NK-92 treated with Interleukin-12 subunit alpha and Interleukin-12 subunit beta, amount 100 ng/mL, for 24 hours (cell line): Measurements from ENCODE around the gene SYNC.
"Not testable (repeated sequence)": the region's sequence is repeated elsewhere in the genome, so short reads cannot be mapped to it uniquely, and the experiment has no call there.

ENCODE experiments used
- DNase-seq: peaks from one replicate; lab custom pipeline; 2025; lab: John Stamatoyannopoulos, UW

Gene SYNC

DNA sequence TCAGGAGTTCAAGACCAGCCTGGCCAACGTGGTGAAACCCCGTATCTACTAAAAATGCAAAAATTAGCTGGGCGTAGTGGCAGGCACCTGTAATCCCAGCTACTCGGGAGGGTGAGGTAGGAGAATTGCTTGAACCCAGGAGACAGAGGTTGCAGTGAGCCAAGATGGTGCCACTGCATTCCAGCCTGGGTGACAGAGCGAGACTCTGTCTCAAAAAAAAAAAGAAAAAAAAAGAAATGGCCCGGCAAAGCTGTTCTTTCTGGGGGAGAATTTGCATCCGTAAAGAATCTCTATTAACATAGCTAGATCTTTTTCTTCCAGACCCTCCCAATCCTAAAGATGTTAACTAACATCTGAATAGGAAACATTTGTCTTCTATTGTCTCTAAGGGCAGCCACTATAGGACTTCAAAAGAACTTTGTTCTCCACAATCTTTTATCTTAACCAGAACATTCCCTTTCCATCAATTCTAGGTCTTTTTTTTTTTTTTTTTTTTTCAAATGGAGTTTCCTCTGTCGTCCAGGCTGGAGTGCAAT is 60.2 kb downstream of the SYNC start:
- not testable (repeated sequence) for DNase-seq

DNA sequence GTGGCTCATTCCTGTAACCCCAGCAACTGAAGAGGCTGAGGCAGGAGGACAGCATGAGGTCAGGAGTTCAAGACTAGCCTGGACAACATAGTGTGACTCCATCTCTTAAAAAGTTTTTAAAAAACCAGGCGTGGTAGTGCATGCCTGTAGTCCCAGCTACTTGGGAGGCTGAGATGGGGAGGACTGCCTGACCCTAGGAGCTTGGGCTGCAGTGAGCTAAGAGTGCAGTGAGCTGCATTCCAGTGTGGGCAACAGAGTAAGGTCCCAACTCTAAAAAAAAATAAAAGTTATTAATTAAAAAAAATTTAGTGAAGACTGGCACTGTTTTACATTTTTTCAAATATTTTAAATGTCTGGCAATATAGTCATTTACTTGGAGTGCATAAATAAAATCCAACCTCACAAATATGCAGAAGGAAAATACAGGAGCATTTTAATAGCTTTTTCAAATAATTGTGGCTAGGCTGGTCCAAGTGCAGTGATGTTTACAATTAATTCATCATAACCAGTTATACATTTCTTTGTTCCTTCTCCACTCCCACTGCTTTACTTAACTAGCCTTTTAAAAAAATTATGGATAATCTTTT is 63.0 kb downstream of the SYNC start:
- DNase-seq = no peak

DNA sequence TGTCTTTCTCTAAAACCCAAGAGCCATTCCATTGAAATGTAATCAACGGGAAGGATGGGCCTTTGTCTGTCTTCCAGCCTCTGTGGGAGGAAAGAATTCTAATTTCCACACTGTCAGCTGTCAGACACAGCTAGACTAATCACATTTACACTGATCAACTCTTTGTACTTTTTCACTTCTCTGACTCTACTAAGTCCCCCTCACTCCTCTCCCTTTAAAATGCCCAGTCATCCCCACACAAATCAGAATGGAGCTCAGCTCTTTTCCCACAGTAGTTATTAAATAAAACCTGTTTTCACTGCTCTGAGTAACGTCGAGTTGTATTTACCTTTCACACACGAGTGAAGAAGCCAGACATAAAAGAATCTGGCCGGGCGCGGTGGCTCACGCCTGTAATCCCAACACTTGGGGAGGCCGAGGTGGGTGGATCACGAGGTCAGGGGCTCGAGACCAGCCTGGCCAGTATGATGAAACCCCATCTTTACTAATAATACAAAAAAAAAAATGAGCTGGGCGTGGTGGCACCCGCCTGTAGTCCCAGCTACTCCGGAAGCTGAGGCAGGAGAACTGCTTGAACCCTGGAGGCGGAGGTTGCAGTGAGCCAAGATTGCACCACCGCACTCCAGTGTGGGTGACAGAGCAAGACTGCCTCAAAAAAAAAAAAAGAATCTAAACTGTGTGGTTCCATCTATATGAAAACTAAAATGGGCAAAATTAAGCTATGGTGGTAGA is 65.5 kb downstream of the SYNC start:
- no peak for DNase-seq

DNA sequence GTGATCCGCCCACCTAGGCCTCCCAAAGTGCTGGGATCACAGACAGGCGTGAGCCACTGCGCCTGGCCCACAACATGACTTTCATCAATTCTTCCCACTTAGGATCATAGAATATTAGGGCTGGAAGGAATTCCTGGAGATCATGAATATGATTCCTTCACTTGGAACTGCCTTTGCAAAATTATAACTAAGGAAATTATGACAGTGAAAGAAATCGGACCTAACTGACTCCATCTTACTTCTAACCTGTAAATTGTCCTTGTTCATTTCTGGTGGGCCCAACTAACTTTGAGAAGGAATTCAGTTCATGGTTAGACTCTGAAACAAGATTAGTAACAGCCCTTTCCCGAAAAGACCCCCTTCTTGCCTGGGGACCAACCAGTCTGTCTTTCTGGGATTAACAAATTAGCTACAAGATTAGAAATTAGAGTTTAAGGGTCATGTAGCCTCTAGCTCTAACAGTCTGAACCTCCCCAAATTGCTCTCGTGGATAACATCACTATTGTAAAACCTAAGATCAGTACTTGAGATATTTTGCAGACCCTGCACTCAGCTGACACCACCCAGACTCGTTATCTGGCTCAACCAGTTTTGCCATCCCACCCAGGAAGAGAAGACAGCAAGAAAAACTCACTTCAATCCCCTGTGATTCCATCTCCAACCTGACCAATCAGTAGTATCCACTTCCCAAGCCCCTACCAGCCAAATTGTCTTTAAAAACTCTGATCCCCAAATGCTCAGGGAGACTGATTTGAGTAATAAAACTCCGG is 66.9 kb downstream of the SYNC start:
- DNase-seq = no peak

DNA sequence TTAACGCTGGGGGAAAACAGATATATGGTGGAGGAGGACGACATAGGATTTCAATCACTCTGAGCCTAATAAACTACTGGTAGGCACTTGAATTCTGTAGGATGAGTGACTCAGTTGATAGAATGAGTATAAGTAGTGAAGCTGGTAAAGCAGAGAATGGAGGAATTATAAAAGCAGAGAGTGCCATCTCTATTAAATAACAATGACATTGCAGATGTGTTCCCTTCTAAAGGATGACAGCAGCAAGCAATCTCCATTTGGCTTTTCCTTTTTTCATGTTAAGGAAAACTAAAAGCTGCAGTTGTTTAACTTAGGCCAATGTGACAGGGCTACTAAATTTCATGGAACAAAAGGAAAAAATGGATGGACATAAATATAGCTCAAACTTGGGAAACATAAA is 69.7 kb downstream of the SYNC start:
- no peak for DNase-seq

DNA sequence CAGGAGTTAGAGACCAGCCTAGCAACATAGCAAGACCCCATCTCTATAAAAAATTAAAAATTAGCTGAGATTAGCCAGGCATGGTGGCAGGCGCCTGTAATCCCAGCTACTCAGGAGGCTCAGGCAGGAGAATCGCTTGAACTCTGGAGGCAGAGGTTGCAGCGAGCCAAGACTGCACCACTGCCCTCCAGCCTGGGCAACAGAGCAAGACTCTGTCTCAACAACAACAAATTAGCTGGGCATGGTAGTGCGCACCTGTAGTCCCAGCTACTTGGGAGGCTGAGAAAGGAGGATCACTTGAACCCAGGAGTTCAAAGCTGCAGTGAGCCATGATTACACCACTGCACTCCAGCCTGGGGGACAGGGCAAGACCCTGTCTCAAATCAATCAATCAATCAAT is 72.4 kb downstream of the SYNC start:
- DNase-seq = not testable (repeated sequence)
